GM12873 (cell line): Measurements from ENCODE around the gene ZNF235.

ENCODE experiments used
- TF ChIP-seq, protein P1 (sequence below): IDR thresholded peaks from 2 replicates; pipeline ENCODE4 v1.5.1; 2012; ENCODE audit warnings: low read depth, mild to moderate bottlenecking, moderate library complexity, low read length, control low read depth; ENCODE audit not compliant: insufficient read depth; ENCODE audit errors: missing control alignments

Gene ZNF235

DNA sequence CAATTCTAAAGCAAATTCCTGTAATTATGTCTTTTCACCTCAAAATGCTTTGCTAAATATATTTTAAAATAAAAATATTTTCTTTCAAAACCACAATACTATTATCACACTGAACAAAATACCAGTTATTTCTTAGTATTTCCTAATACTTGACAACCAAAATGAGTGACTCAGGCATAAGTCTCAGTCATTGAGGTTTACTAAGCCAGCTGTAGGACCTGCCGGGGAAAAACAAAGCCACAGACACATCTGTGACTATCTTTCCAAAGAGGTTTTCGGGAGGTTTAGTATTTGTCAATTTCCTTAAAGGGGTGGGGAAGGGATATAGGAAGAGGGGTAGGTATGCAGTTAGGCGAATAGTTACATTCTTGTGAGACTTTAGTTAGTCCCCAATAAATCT, 3.2 kb upstream of the ZNF235 start:
- TF ChIP-seq, protein P1, sequence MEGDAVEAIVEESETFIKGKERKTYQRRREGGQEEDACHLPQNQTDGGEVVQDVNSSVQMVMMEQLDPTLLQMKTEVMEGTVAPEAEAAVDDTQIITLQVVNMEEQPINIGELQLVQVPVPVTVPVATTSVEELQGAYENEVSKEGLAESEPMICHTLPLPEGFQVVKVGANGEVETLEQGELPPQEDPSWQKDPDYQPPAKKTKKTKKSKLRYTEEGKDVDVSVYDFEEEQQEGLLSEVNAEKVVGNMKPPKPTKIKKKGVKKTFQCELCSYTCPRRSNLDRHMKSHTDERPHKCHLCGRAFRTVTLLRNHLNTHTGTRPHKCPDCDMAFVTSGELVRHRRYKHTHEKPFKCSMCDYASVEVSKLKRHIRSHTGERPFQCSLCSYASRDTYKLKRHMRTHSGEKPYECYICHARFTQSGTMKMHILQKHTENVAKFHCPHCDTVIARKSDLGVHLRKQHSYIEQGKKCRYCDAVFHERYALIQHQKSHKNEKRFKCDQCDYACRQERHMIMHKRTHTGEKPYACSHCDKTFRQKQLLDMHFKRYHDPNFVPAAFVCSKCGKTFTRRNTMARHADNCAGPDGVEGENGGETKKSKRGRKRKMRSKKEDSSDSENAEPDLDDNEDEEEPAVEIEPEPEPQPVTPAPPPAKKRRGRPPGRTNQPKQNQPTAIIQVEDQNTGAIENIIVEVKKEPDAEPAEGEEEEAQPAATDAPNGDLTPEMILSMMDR, result no peak

DNA sequence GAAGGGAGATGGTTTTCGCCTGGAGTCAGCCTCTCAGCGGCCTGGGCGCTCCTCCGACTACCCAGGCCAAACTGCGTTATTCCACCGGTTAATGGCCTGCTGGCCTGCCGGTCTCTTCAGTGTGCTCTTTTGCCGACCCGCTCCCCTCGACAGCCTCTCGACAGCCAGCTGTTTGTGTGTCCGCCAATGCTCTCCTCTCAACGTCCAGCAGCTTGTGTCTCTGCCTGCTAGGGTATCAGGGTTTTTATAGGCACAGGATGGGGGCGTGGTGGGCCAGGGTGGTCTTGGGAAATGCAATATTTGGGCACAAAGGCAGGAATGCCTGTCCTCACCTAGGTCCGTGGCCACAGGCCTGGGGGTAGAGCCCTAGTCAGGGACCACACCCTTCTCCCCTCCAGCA, 1.5 kb upstream of the ZNF235 start:
- TF ChIP-seq, protein P1, result no peak

- TF ChIP-seq, protein P1, result no peak
Observed at GRCh38 chr19:44305457-44305856, 632 bp upstream of the ZNF235 start.

GRCh38 chr19:44303976-44304568, 753 bp downstream of the ZNF235 start:
- TF ChIP-seq, protein P1, result no peak

DNA sequence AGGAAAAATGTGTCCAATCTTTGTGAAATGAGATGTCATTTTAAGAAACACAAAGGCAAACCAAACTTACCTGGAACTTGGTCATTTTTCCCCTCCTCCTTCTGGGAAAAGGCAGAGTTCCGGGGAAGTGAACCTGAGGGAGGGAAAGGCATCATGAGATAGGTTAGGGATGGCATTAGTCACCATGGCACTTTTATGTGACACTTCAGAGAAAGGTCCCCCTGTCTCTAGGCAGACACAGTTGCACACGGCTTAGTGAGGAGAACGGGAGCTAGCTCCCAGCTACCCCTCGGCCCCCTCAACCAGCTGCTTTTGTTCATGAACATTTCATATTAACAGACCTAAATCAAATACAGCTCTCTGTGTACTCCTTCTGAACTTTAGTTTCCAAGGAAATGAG, 1.5 kb downstream of the ZNF235 start:
- TF ChIP-seq, protein P1, result no peak

GRCh38 chr19:44284968-44285367, 19.9 kb downstream of the ZNF235 start:
- TF ChIP-seq, protein P1, result no peak

DNA sequence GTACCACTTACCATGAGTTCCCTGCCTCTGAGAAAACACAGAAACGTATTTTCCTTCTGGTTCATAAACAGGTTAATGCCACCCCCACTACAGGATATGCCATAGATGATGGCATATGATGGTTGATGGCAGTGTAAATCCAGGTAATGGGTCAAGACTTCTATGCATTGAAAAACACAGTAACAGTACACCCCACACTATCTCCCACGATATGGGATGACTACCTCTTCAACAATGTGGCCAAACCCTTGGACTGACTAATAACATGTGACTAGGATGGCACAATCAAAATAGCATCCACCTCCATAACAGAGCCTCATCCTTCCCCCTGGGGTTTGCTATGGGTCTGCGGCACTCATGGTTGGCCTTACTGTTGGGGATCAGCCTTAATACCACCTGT, 22.0 kb downstream of the ZNF235 start:
- TF ChIP-seq, protein P1, result no peak
